ENCODE results near the gene UNG. TPM values are rescaled to one million over a fixed set of nuclear protein-coding genes. Genes with fewer than 3 reads are reported as not detected.

The UNG gene
- total RNA-seq, 6 experiments from 2014 or later: 19.3 to 30.4 (median 21.8) TPM

- no peak for TF ChIP-seq CTCF (IDR thresholded peaks at IDR 0.05)
- Mint-ChIP-seq H3K4me1 (ENCODE audit: low read depth) (peaks cover 33% of the 10 kb centered on the region), H3K36me3 (ENCODE audit: low read depth) (peaks cover 13% of the 10 kb centered on the region), H3K27me3 (ENCODE audit: insufficient read depth) (no peaks in the 10 kb centered on the region; the same call in none of the 2 replicates), H3K4me3 (peak overlapping the region; percentile 91), H3K9me3 (no peaks in the 10 kb centered on the region), H3K27ac (peak overlapping the region; percentile 91)
- no peak for DNase-seq
These were observed 4.8 kb upstream of the UNG start for GRCh38 chr12:109092497-109093021.

GRCh38 chr12:109093022-109093918 lies 4.1 kb upstream of the UNG start, which contains the start of gene ALKBH2:
ALKBH2 (minus strand) TSS chr12:109093472; CDS start chr12:109092786, 686 bp downstream.
- H3K27ac Mint-ChIP-seq: peak within 1 kb of the TSS; percentile 91
- H3K4me1 Mint-ChIP-seq (ENCODE audit: low read depth): peaks cover 33% of the 10 kb centered on the region
- TF ChIP-seq CTCF (IDR thresholded peaks at IDR 0.05): peak; percentile 98
- no peaks in the 10 kb centered on the region; the same call in none of the 2 replicates for H3K27me3 Mint-ChIP-seq (ENCODE audit: insufficient read depth)
- peak; percentile 88 for DNase-seq
- H3K36me3 Mint-ChIP-seq (ENCODE audit: low read depth): peaks cover 13% of the 10 kb centered on the region
- H3K9me3 Mint-ChIP-seq: no peaks in the 10 kb centered on the region
- H3K4me3 Mint-ChIP-seq: peak within 1 kb of the TSS; percentile 91

GRCh38 chr12:109097140-109097434 lies 310 bp upstream of the UNG start:
- H3K9me3 Mint-ChIP-seq: no peaks in the 10 kb centered on the region
- peak overlapping the region; percentile 89 for H3K4me3 Mint-ChIP-seq
- H3K27me3 Mint-ChIP-seq (ENCODE audit: insufficient read depth): no peaks in the 10 kb centered on the region; the same call in 1 of the 2 replicates
- H3K4me1 Mint-ChIP-seq (ENCODE audit: low read depth): peaks cover 46% of the 10 kb centered on the region
- H3K36me3 Mint-ChIP-seq (ENCODE audit: low read depth): peaks cover 16% of the 10 kb centered on the region
- no peak overlapping the region for H3K27ac Mint-ChIP-seq
- no peak for DNase-seq
- no peak for TF ChIP-seq CTCF (IDR thresholded peaks at IDR 0.05)

- no peaks in the 10 kb centered on the region; the same call in 1 of the 2 replicates for H3K27me3 Mint-ChIP-seq (ENCODE audit: insufficient read depth)
- peaks cover 9% of the 10 kb centered on the region for H3K36me3 Mint-ChIP-seq (ENCODE audit: low read depth)
- peak overlapping the region; percentile 81 for H3K27ac Mint-ChIP-seq
- H3K9me3 Mint-ChIP-seq: no peaks in the 10 kb centered on the region
- TF ChIP-seq CTCF (IDR thresholded peaks at IDR 0.05): no peak
- H3K4me1 Mint-ChIP-seq (ENCODE audit: low read depth): peaks cover 35% of the 10 kb centered on the region
- peak; percentile 43 for DNase-seq
- peak overlapping the region; percentile 89 for H3K4me3 Mint-ChIP-seq
These were observed 797 bp downstream of the UNG start for GRCh38 chr12:109098183-109098604.

- H3K9me3 Mint-ChIP-seq: no peaks in the 10 kb centered on the region
- H3K36me3 Mint-ChIP-seq (ENCODE audit: low read depth): peaks cover 9% of the 10 kb centered on the region
- peaks cover 30% of the 10 kb centered on the region for H3K4me1 Mint-ChIP-seq (ENCODE audit: low read depth)
- H3K27me3 Mint-ChIP-seq (ENCODE audit: insufficient read depth): no peaks in the 10 kb centered on the region; the same call in 1 of the 2 replicates
- peak overlapping the region; percentile 89 for H3K4me3 Mint-ChIP-seq
- DNase-seq: no peak
- peak overlapping the region; percentile 81 for H3K27ac Mint-ChIP-seq
- no peak for TF ChIP-seq CTCF (IDR thresholded peaks at IDR 0.05)
These were observed 1.3 kb downstream of the UNG start for GRCh38 chr12:109098651-109099050.
